Spleen (tissue), 7 donors: Measurements from ENCODE around the gene VSX2.

Experiments
- POLR2A ChIP-seq, 3 donors: fragments of 450-650 bp; IDR thresholded peaks; one replicate each; pipeline ENCODE4 v1.5.1; 2017; ENCODE audit warnings: antibody characterized with exemption in 3 of 3, mild to moderate bottlenecking in 1 of 3
- POLR2AphosphoS5 ChIP-seq, 3 donors: sonication (generic); formaldehyde crosslinking; IDR thresholded peaks; one replicate each; pipeline ENCODE4 v1.5.1; 2017; ENCODE audit warnings: antibody characterized with exemption in 3 of 3
- TF ChIP-seq, protein P1 (sequence below), 11 experiments: fragments of 200-600 bp in 7 of 11; fragments of 450-650 bp in 4 of 11; sonication (generic) in 4 of 11; IDR thresholded peaks in 8 of 11; conservative IDR thresholded peaks in 3 of 11; 1 replicate in 7 of 11; 2 replicates in 4 of 11; pipeline versions ENCODE4 v1.4.0 to v1.8.0; 2016 to 2021; ENCODE audit warnings: antibody characterized with exemption in 11 of 11, inconsistent platforms in 4 of 11, mild to moderate bottlenecking in 1 of 11
- donor health status: DM: no; HTN: no; CAD: no; lungs with moderate emphysema.
- donor health status: DM: no; HTN: no; CAD: no.
- donor health status: DM: no; HTN: no; CAD: no.

DNA sequence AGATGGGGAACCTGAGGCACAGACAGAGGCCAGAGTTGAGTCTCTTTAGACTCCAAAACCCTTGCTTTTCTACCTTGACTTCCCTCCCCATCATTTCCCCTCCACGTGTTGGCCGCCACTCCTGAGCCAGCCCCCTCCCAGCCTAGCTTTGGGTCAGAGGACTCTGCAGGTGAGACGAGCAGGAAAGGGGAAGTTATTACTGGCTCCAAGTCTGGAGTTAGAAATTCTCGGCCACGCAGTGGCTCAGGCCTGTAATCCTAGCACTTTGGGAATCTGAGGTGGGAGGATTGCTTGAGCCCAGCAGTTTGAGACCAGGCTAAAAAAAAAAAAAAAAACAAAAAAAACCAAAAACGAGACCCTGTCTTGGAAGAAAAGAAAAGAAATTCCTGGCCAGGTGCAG lies 8.8 kb downstream of the VSX2 start:
- TF ChIP-seq POLR2AphosphoS5 (IDR thresholded peaks at IDR 0.05) (no peak), POLR2A (IDR thresholded peaks at IDR 0.05) (no peak)
- TF ChIP-seq, protein P1, sequence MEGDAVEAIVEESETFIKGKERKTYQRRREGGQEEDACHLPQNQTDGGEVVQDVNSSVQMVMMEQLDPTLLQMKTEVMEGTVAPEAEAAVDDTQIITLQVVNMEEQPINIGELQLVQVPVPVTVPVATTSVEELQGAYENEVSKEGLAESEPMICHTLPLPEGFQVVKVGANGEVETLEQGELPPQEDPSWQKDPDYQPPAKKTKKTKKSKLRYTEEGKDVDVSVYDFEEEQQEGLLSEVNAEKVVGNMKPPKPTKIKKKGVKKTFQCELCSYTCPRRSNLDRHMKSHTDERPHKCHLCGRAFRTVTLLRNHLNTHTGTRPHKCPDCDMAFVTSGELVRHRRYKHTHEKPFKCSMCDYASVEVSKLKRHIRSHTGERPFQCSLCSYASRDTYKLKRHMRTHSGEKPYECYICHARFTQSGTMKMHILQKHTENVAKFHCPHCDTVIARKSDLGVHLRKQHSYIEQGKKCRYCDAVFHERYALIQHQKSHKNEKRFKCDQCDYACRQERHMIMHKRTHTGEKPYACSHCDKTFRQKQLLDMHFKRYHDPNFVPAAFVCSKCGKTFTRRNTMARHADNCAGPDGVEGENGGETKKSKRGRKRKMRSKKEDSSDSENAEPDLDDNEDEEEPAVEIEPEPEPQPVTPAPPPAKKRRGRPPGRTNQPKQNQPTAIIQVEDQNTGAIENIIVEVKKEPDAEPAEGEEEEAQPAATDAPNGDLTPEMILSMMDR (IDR thresholded peaks at IDR 0.05 in 8 of 11, conservative IDR thresholded peaks at IDR 0.05 in 3 of 11), result no peak
